Ovary (tissue), 9 donors: ENCODE results near the gene GLCCI1. TPM values are rescaled to one million over a fixed set of nuclear protein-coding genes. Genes with fewer than 3 reads are reported as not detected.

Experiments
- DNase-seq, 5 donors: peaks; one replicate each; pipeline ENCODE4 v3.0.0-alpha.2; 2019 to 2020
- H3K27ac ChIP-seq, 2 donors: fragments of 200-600 bp; one replicate each; pipeline versions ENCODE4 v1.5.1 to v1.8.0; 2019 to 2022
- H3K27me3 ChIP-seq: fragments of 200-600 bp; one replicate; pipeline ENCODE4 v1.8.0; 2022
- H3K36me3 ChIP-seq: fragments of 200-600 bp; sonication (generic); one replicate; pipeline ENCODE4 v1.5.1; 2019
- H3K4me1 ChIP-seq: one replicate; pipeline ENCODE4 v1.8.1; 2013; ENCODE audit warnings: mild to moderate bottlenecking, moderate library complexity; ENCODE audit not compliant: insufficient read depth
- H3K4me3 ChIP-seq: fragments of 200-600 bp; sonication (generic); one replicate; pipeline ENCODE4 v1.5.1; 2017
- H3K9me3 ChIP-seq, 2 donors: fragments of 200-600 bp in 1 of 2; sonication (generic) in 1 of 2; one replicate each; pipeline versions ENCODE4 v1.5.1 to v1.8.1; 2013 to 2019; ENCODE audit warnings: mild to moderate bottlenecking in 1 of 2, moderate library complexity in 1 of 2
- CTCF ChIP-seq, 3 donors: fragments of 450-650 bp in 2 of 3; fragments of 200-600 bp in 1 of 3; IDR thresholded peaks; one replicate each; pipeline versions ENCODE4 v1.5.1 to v1.8.0; 2016 to 2022; ENCODE audit warnings: antibody characterized with exemption in 3 of 3, mild to moderate bottlenecking in 1 of 3
- EP300 ChIP-seq: sonication (generic); formaldehyde crosslinking; IDR thresholded peaks from one replicate; pipeline ENCODE4 v1.6.1; 2017; ENCODE audit warnings: antibody characterized with exemption
- POLR2A ChIP-seq: fragments of 450-650 bp; IDR thresholded peaks from one replicate; pipeline ENCODE4 v1.6.1; 2017; ENCODE audit warnings: antibody characterized with exemption, mild to moderate bottlenecking, moderate library complexity
- WGBS, 3 donors: extraction: QIAGEN DNeasy Blood & Tissue Kit in 1 of 3; methylation state at CpG; one replicate each; pipeline versions ENCODE4 v1.1.5 to v1.1.7; 2013 to 2017; 5-methylcytosine and 5-hydroxymethylcytosine counted together
- intact Hi-C, 4 donors: fragments of 100-400 bp; cut with DNase I; formaldehyde crosslinking; loops; one replicate each; pipeline versions ENCODE4 v1.11.0 to v1.15.1; 2022 to 2023
- polyA plus RNA-seq, 2 donors: library from polyadenylated mRNA; stranded (reverse); fragments of 200-250 nt in 1 of 2; fragments of 350-450 nt in 1 of 2; fragmentation: Illumina TruSeq in 1 of 2; extraction: RNeasy Lipid Tissue Mini Kit (QIAGEN cat#74804) in 1 of 2; gene quantifications; one replicate each; pipeline ENCODE4 v1.2.3, GENCODE V29; 2013 to 2014
- total RNA-seq, 7 donors: library from RNA; depleted of rRNA in 2 of 7; stranded (reverse); fragments of >200 nt in 2 of 7; fragmentation: NEBNext Ultra II Directional in 3 of 7; extraction: Animal tissue kit (Norgen Biotek cat#: 25700) in 3 of 7; gene quantifications; one replicate each; pipeline versions ENCODE4 v1.1.0 to v1.2.4, GENCODE V29; 2016 to 2023
- donor health status: DM: no; HTN: no; CAD: no; lungs with moderate emphysema.
- donor health status: DM: no; HTN: no; CAD: no.
- donor health status: Bipolar disorder and iron deficiency.
- donor health status: DM: yes; HTN: yes; CAD: no.
- donor health status: DM: no; HTN: no; CAD: no.
- donor health status: DM: yes; HTN: yes; CAD: no.

Gene GLCCI1
- total and polyA plus RNA-seq, 9 donors, result 6.2 to 12.7 (median 9.9) TPM

- H3K4me3 ChIP-seq, result no peak overlapping the region
- 93 to 97% (median 96%) methylated on average over 2 of the region's 2 CpGs for WGBS, 3 donors
- TF ChIP-seq EP300 (no peak), POLR2A (no peak), CTCF (IDR thresholded peaks at IDR 0.05) (no peak)
- DNase-seq, result no peak
- H3K4me1 ChIP-seq, result peaks cover 2% of the 10 kb centered on the region
- no peaks in the 10 kb centered on the region for H3K36me3 ChIP-seq
- no peaks in the 10 kb centered on the region for H3K9me3 ChIP-seq
- intact Hi-C loops, result no loop called here
- H3K27me3 ChIP-seq, result no peaks in the 10 kb centered on the region
- no peak overlapping the region for H3K27ac ChIP-seq
Observed at GRCh38 chr7:8133188-8133848, 164.7 kb downstream of the GLCCI1 start.

- no peaks in the 10 kb centered on the region for H3K9me3 ChIP-seq
- WGBS, 3 donors, result 71 to 85% (median 77%) methylated on average over 10 of the region's 10 CpGs
- H3K36me3 ChIP-seq, result no peaks in the 10 kb centered on the region
- intact Hi-C loops, result no loop called here
- no peak overlapping the region for H3K27ac ChIP-seq
- no peak overlapping the region for H3K4me3 ChIP-seq
- DNase-seq, result no peak
- no peak for TF ChIP-seq POLR2A
- TF ChIP-seq CTCF (IDR thresholded peaks at IDR 0.05), result no peak
- TF ChIP-seq EP300, result no peak
- no peaks in the 10 kb centered on the region for H3K27me3 ChIP-seq
- no peaks in the 10 kb centered on the region for H3K4me1 ChIP-seq
Observed at GRCh38 chr7:8134089-8134733, 165.6 kb downstream of the GLCCI1 start.

GRCh38 chr7:8135417-8135816 is 166.8 kb downstream of the GLCCI1 start:
- Histone ChIP-seq H3K4me1 (no peaks in the 10 kb centered on the region), H3K4me3 (no peak overlapping the region), H3K27ac (no peak overlapping the region), H3K27me3 (no peaks in the 10 kb centered on the region), H3K9me3 (no peaks in the 10 kb centered on the region), H3K36me3 (no peaks in the 10 kb centered on the region)
- TF ChIP-seq EP300, result no peak
- no peak for TF ChIP-seq CTCF (IDR thresholded peaks at IDR 0.05)
- TF ChIP-seq POLR2A, result no peak
- DNase-seq, result no peak
- intact Hi-C loops, result no loop called here
- WGBS, 3 donors, result 95 to 99% (median 98%) methylated on average over 3 of the region's 3 CpGs

- Histone ChIP-seq H3K4me3 (no peak overlapping the region), H3K9me3 (no peaks in the 10 kb centered on the region), H3K36me3 (no peaks in the 10 kb centered on the region), H3K27ac (no peak overlapping the region), H3K27me3 (no peaks in the 10 kb centered on the region), H3K4me1 (no peaks in the 10 kb centered on the region)
- WGBS, 3 donors, result 95 to 96% (median 96%) methylated on average over 12 of the region's 12 CpGs
- TF ChIP-seq CTCF (IDR thresholded peaks at IDR 0.05) (no peak), POLR2A (no peak), EP300 (no peak)
- no peak for DNase-seq
- intact Hi-C loops, result no loop called here
Observed at GRCh38 chr7:8136051-8136730, 167.6 kb downstream of the GLCCI1 start.
